Measurements from ENCODE around the gene GALNT14.

The GALNT14 gene

DNA sequence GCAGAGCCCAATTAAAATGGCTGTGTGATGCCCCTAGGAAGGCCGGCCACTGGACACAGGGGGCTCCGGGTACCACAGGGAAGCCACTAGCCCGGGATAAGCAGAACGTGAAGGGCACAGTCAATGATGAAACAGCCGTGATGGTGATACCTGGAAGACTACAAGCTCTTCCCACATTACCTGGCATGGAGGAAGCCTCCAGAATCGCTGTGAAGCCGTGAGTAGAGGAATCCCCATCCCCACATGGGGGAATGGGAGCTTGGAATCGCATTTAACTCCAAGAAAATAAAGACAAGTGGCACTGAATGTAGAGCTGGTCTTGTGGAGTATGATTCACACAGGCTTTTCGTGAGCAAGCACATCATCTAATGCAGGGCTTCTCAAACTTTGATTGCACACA, 16.1 kb downstream of the GALNT14 start:
- WGBS (ENCODE audit: extremely low coverage, insufficient coverage, low lambda C conversion rate), result no CpG with 5 or more reads among the region's 9 CpGs
- H3K9ac ChIP-seq (ENCODE audit: low read length), result no peak overlapping the region

DNA sequence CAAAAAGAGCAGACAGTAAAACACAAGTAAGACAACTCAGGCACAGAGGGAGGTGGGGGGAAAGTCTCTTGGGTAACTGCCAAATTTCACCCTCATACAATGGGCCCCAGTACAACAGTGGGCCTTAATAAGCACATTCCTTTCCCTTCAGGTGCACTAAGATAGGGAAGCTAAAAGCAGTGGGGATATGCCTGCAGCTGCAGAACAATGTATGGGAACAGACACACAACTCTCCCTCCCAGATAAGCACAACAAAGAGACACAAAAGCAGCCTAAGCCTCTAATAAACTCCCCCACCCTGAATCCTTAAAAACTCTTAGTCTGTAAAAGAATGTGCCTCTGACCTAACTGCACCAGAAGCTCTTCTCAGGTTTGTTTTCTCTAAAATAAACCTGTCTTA, 24.5 kb downstream of the GALNT14 start:
- no peak overlapping the region for H3K23ac ChIP-seq (ENCODE audit: low read length)
- no peak overlapping the region for H3K4me2 ChIP-seq (ENCODE audit: low read length)
- no peaks in the 10 kb centered on the region for H3K4me1 ChIP-seq (ENCODE audit: control insufficient read depth, low read depth, low read length)
- no peaks in the 10 kb centered on the region for H3K79me1 ChIP-seq (ENCODE audit: low read length)
- H2AK5ac ChIP-seq (ENCODE audit: low read length), result no peak overlapping the region
- H3K56ac ChIP-seq (ENCODE audit: low read length), result no peak overlapping the region
- no peaks in the 10 kb centered on the region for H3K36me3 ChIP-seq (ENCODE audit: control insufficient read depth, insufficient read depth, low read length)
- H3K27ac ChIP-seq (ENCODE audit: low read depth, low read length), result no peak overlapping the region
- no peaks in the 10 kb centered on the region for H3K27me3 ChIP-seq (ENCODE audit: insufficient read depth, low read length, poor library complexity)
- no peak overlapping the region for H4K5ac ChIP-seq (ENCODE audit: low read length)
- no peak overlapping the region for H3K4ac ChIP-seq (ENCODE audit: low read depth, low read length)
- no peak overlapping the region for H4K8ac ChIP-seq (ENCODE audit: low read depth, low read length)
- H3K4me3 ChIP-seq (ENCODE audit: low read length), result no peak overlapping the region
- no peak overlapping the region for H2BK15ac ChIP-seq (replicated peaks; ENCODE audit: low read depth)
- H2BK5ac ChIP-seq (ENCODE audit: low read length), result no peak overlapping the region
- H3K9ac ChIP-seq (ENCODE audit: low read length), result no peak overlapping the region
- H2BK120ac ChIP-seq (ENCODE audit: low read depth, low read length), result no peak overlapping the region
- H3K79me2 ChIP-seq (ENCODE audit: control insufficient read depth, insufficient read depth, low read length), result no peaks in the 10 kb centered on the region
- H3K18ac ChIP-seq (ENCODE audit: low read length), result no peak overlapping the region
- DNase-seq, result no peak

More for the DNA sequence above, 16.1 kb downstream of the GALNT14 start:
- Histone ChIP-seq H2AK5ac (ENCODE audit: low read length) (no peak overlapping the region), H3K4me3 (ENCODE audit: low read length) (no peak overlapping the region), H2BK120ac (ENCODE audit: low read depth, low read length) (no peak overlapping the region), H3K23ac (ENCODE audit: low read length) (no peak overlapping the region), H3K27ac (ENCODE audit: low read depth, low read length) (no peak overlapping the region), H3K4ac (ENCODE audit: low read depth, low read length) (no peak overlapping the region), H2BK15ac (replicated peaks; ENCODE audit: low read depth) (no peak overlapping the region), H3K27me3 (ENCODE audit: insufficient read depth, low read length, poor library complexity) (no peaks in the 10 kb centered on the region), H3K18ac (ENCODE audit: low read length) (no peak overlapping the region), H3K4me1 (ENCODE audit: control insufficient read depth, low read depth, low read length) (no peaks in the 10 kb centered on the region), H2BK5ac (ENCODE audit: low read length) (no peak overlapping the region), H3K4me2 (ENCODE audit: low read length) (no peak overlapping the region), H3K79me1 (ENCODE audit: low read length) (no peaks in the 10 kb centered on the region), H3K56ac (ENCODE audit: low read length) (no peak overlapping the region), H4K8ac (ENCODE audit: low read depth, low read length) (no peak overlapping the region), H3K79me2 (ENCODE audit: control insufficient read depth, insufficient read depth, low read length) (no peaks in the 10 kb centered on the region), H4K5ac (ENCODE audit: low read length) (no peak overlapping the region), H3K36me3 (ENCODE audit: control insufficient read depth, insufficient read depth, low read length) (no peaks in the 10 kb centered on the region)
- no peak for DNase-seq

DNA sequence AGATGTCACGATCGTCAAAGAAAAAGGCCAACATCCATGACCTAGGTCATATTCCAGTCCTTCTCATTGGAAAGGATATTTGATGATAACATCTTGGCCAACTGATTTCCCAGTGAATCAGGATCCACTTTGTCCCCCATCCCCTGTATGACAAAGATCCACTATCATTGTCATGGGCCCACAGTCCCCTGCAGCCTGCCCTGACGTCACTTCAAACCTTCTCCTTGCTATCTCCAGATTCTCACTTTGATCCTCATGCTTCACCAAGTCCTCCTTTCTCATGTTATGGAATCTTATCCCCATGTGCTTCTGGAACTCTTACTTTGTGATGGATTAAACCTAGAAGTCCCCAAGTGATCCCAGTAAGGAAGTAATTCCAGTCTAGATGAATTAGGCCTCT, 25.7 kb downstream of the GALNT14 start:
- Histone ChIP-seq H3K4me2 (ENCODE audit: low read length) (no peak overlapping the region), H3K18ac (ENCODE audit: low read length) (no peak overlapping the region), H3K27ac (ENCODE audit: low read depth, low read length) (no peak overlapping the region), H4K8ac (ENCODE audit: low read depth, low read length) (no peak overlapping the region), H3K79me1 (ENCODE audit: low read length) (no peaks in the 10 kb centered on the region), H2BK5ac (ENCODE audit: low read length) (no peak overlapping the region), H3K79me2 (ENCODE audit: control insufficient read depth, insufficient read depth, low read length) (no peaks in the 10 kb centered on the region), H3K4ac (ENCODE audit: low read depth, low read length) (no peak overlapping the region), H2BK120ac (ENCODE audit: low read depth, low read length) (no peak overlapping the region), H2BK15ac (replicated peaks; ENCODE audit: low read depth) (no peak overlapping the region), H2AK5ac (ENCODE audit: low read length) (no peak overlapping the region), H4K5ac (ENCODE audit: low read length) (no peak overlapping the region), H3K56ac (ENCODE audit: low read length) (no peak overlapping the region), H3K4me3 (ENCODE audit: low read length) (no peak overlapping the region), H3K36me3 (ENCODE audit: control insufficient read depth, insufficient read depth, low read length) (no peaks in the 10 kb centered on the region), H3K9ac (ENCODE audit: low read length) (no peak overlapping the region), H3K4me1 (ENCODE audit: control insufficient read depth, low read depth, low read length) (no peaks in the 10 kb centered on the region), H3K27me3 (ENCODE audit: insufficient read depth, low read length, poor library complexity) (no peaks in the 10 kb centered on the region), H3K23ac (ENCODE audit: low read length) (no peak overlapping the region)
- no peak for DNase-seq
- no CpG with 5 or more reads among the region's 3 CpGs for WGBS (ENCODE audit: extremely low coverage, insufficient coverage, low lambda C conversion rate)

GRCh38 chr2:31110998-31111397, 27.2 kb downstream of the GALNT14 start:
- Histone ChIP-seq H3K4me3 (ENCODE audit: low read length) (no peak overlapping the region), H3K27ac (ENCODE audit: low read depth, low read length) (no peak overlapping the region), H3K79me1 (ENCODE audit: low read length) (no peaks in the 10 kb centered on the region), H3K4me1 (ENCODE audit: control insufficient read depth, low read depth, low read length) (no peaks in the 10 kb centered on the region), H2BK120ac (ENCODE audit: low read depth, low read length) (no peak overlapping the region), H2BK15ac (replicated peaks; ENCODE audit: low read depth) (no peak overlapping the region), H3K18ac (ENCODE audit: low read length) (no peak overlapping the region), H3K36me3 (ENCODE audit: control insufficient read depth, insufficient read depth, low read length) (no peaks in the 10 kb centered on the region), H3K4ac (ENCODE audit: low read depth, low read length) (no peak overlapping the region), H3K27me3 (ENCODE audit: insufficient read depth, low read length, poor library complexity) (no peaks in the 10 kb centered on the region), H3K9ac (ENCODE audit: low read length) (no peak overlapping the region), H3K23ac (ENCODE audit: low read length) (no peak overlapping the region), H2BK5ac (ENCODE audit: low read length) (no peak overlapping the region), H3K56ac (ENCODE audit: low read length) (no peak overlapping the region), H3K79me2 (ENCODE audit: control insufficient read depth, insufficient read depth, low read length) (no peaks in the 10 kb centered on the region), H4K8ac (ENCODE audit: low read depth, low read length) (no peak overlapping the region), H3K4me2 (ENCODE audit: low read length) (no peak overlapping the region), H2AK5ac (ENCODE audit: low read length) (no peak overlapping the region), H4K5ac (ENCODE audit: low read length) (no peak overlapping the region)
- DNase-seq, result no peak
- WGBS (ENCODE audit: extremely low coverage, insufficient coverage, low lambda C conversion rate), result no CpG with 5 or more reads among the region's 3 CpGs

GRCh38 chr2:31110431-31110830, 27.8 kb downstream of the GALNT14 start:
- H2BK120ac ChIP-seq (ENCODE audit: low read depth, low read length), result no peak overlapping the region
- H3K56ac ChIP-seq (ENCODE audit: low read length), result no peak overlapping the region

GRCh38 chr2:31109633-31110192, 28.5 kb downstream of the GALNT14 start:
- Histone ChIP-seq H2BK5ac (ENCODE audit: low read length) (no peak overlapping the region), H3K56ac (ENCODE audit: low read length) (no peak overlapping the region), H3K27ac (ENCODE audit: low read depth, low read length) (no peak overlapping the region), H3K4me1 (ENCODE audit: control insufficient read depth, low read depth, low read length) (no peaks in the 10 kb centered on the region), H4K8ac (ENCODE audit: low read depth, low read length) (no peak overlapping the region), H3K9ac (ENCODE audit: low read length) (no peak overlapping the region), H2BK15ac (replicated peaks; ENCODE audit: low read depth) (no peak overlapping the region), H3K4ac (ENCODE audit: low read depth, low read length) (no peak overlapping the region), H2AK5ac (ENCODE audit: low read length) (no peak overlapping the region), H3K36me3 (ENCODE audit: control insufficient read depth, insufficient read depth, low read length) (no peaks in the 10 kb centered on the region), H3K79me1 (ENCODE audit: low read length) (no peaks in the 10 kb centered on the region), H4K5ac (ENCODE audit: low read length) (no peak overlapping the region), H3K4me3 (ENCODE audit: low read length) (no peak overlapping the region), H3K79me2 (ENCODE audit: control insufficient read depth, insufficient read depth, low read length) (no peaks in the 10 kb centered on the region), H3K4me2 (ENCODE audit: low read length) (no peak overlapping the region), H3K27me3 (ENCODE audit: insufficient read depth, low read length, poor library complexity) (no peaks in the 10 kb centered on the region), H2BK120ac (ENCODE audit: low read depth, low read length) (no peak overlapping the region), H3K23ac (ENCODE audit: low read length) (no peak overlapping the region), H3K18ac (ENCODE audit: low read length) (no peak overlapping the region)
- WGBS (ENCODE audit: extremely low coverage, insufficient coverage, low lambda C conversion rate), result 100% methylated on average over 1 of the region's 8 CpGs
- no peak for DNase-seq

More at GRCh38 chr2:31110431-31110830, 27.8 kb downstream of the GALNT14 start:
- Histone ChIP-seq H4K8ac (ENCODE audit: low read depth, low read length) (no peak overlapping the region), H3K36me3 (ENCODE audit: control insufficient read depth, insufficient read depth, low read length) (no peaks in the 10 kb centered on the region), H3K79me1 (ENCODE audit: low read length) (no peaks in the 10 kb centered on the region), H3K4me1 (ENCODE audit: control insufficient read depth, low read depth, low read length) (no peaks in the 10 kb centered on the region), H3K4ac (ENCODE audit: low read depth, low read length) (no peak overlapping the region), H4K5ac (ENCODE audit: low read length) (no peak overlapping the region), H2BK5ac (ENCODE audit: low read length) (no peak overlapping the region), H3K4me2 (ENCODE audit: low read length) (no peak overlapping the region), H3K18ac (ENCODE audit: low read length) (no peak overlapping the region), H3K27me3 (ENCODE audit: insufficient read depth, low read length, poor library complexity) (no peaks in the 10 kb centered on the region), H3K79me2 (ENCODE audit: control insufficient read depth, insufficient read depth, low read length) (no peaks in the 10 kb centered on the region), H3K4me3 (ENCODE audit: low read length) (no peak overlapping the region), H3K23ac (ENCODE audit: low read length) (no peak overlapping the region), H3K9ac (ENCODE audit: low read length) (no peak overlapping the region), H3K27ac (ENCODE audit: low read depth, low read length) (no peak overlapping the region), H2AK5ac (ENCODE audit: low read length) (no peak overlapping the region), H2BK15ac (replicated peaks; ENCODE audit: low read depth) (no peak overlapping the region)
- no CpG with 5 or more reads among the region's 3 CpGs for WGBS (ENCODE audit: extremely low coverage, insufficient coverage, low lambda C conversion rate)
- DNase-seq, result no peak

All from mesendoderm (in vitro differentiated cells).